ENCODE measurements around the gene ELL2.
"Not testable (repeated sequence)": the region's sequence is repeated elsewhere in the genome, so short reads cannot be mapped to it uniquely, and the experiment has no call there.

ELL2 gene

GRCh38 chr5:95936812-95937397 is 24.7 kb downstream of the ELL2 start:
- DNase-seq (ENCODE audit: low read depth, low spot score) = no peak
- no peak overlapping the region for H3K4me3 ChIP-seq (ENCODE audit: low read length)

GRCh38 chr5:95935553-95936100 is 26.0 kb downstream of the ELL2 start:
- no peak for DNase-seq (ENCODE audit: low read depth, low spot score)
- no peak overlapping the region for H3K4me3 ChIP-seq (ENCODE audit: low read length)

GRCh38 chr5:95934207-95934804 is 27.3 kb downstream of the ELL2 start:
- H3K4me3 ChIP-seq (ENCODE audit: low read length) = no peak overlapping the region
- no peak for DNase-seq (ENCODE audit: low read depth, low spot score)

DNA sequence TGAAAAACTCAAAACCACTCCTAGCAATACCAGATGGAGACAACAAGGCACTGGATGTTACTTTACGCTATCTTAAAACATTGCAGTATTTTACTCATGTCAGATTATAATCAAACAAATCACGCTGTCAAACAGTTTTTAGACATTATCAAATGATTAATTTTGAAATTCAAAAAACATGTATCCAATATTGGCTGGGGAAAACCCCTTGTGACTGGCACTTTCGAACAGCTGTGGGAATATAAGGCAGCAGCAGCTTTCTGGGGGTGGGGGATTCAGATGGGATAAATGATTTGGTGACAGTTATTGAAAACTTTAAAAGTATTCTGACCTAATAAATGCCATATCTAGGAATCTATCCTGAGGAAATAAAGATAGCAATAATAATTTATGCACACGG is 28.7 kb downstream of the ELL2 start:
- no peak for DNase-seq (ENCODE audit: low read depth, low spot score)
- no peak overlapping the region for H3K4me3 ChIP-seq (ENCODE audit: low read length)

DNA sequence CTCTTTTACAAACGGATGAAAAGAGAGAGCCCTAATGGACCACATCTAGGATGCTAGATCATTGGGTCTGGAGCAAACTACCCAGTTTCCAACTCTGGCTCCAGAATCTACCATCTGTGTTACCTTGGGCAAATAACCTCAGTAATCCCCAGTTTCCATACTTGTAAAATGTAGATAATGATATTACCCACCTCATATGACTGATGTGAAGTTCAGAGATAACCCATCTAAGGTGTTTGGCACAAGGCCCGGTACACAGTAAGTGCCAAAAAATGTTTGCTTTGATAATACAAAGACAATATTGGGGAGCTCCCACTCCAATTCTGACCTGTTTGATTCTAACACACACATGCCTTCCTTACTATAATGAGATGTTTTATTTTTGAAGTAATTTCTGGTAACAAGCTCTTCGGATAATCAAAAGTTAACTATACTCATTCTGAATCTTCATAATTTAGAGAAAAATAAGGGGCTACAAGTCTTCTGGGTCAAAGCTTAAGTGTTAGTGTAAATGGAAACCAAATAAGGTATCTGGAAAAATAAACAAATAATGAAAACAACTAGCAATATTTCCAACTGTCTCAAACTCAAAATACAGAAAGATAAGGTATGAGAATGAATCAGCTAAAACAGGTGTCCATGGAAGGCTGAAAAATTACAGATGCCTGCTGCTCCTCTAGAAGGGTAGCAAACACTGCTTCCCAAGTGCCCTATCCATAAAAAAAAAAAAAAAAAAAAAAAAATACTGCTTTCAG is 30.4 kb downstream of the ELL2 start:
- DNase-seq (ENCODE audit: low read depth, low spot score) = no peak
- no peak overlapping the region for H3K4me3 ChIP-seq (ENCODE audit: low read length)

DNA sequence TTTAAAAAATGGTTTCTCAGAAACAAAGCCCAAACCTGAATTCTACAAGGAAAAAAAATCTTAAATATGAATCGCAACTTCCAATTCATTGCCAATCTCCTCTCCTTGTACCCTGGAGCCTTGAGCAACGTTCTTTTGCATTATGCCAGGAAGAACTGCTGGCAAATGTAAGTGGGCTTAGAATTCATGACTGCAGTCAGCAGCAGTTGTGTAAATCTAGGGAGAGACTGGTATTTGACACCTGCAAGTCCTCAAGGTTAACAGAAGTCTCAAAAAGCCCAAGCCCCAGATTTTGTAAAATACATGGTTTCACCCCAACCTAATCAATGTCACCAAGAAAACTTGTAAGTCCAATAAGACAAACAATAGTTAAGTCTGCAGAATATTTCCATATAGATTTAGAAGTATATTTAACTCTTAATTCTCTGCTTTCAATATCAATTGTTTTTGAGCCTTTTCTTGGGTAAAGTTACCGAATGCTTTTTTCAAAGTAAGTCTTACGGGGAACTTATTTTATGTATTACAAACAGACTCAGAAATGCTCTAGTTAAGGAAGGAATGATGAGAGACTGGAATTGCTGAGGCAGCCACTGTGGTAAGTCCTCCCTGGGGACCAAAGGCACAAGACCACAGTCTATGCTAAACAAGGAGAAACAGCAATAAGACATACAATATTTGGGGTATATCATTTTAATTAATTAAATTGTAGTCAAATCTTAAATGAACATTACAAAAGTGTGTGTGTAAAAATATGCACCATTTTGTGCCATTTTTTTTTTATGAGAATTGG is 31.3 kb downstream of the ELL2 start:
- no peak for DNase-seq (ENCODE audit: low read depth, low spot score)
- H3K4me3 ChIP-seq (ENCODE audit: low read length) = no peak overlapping the region

DNA sequence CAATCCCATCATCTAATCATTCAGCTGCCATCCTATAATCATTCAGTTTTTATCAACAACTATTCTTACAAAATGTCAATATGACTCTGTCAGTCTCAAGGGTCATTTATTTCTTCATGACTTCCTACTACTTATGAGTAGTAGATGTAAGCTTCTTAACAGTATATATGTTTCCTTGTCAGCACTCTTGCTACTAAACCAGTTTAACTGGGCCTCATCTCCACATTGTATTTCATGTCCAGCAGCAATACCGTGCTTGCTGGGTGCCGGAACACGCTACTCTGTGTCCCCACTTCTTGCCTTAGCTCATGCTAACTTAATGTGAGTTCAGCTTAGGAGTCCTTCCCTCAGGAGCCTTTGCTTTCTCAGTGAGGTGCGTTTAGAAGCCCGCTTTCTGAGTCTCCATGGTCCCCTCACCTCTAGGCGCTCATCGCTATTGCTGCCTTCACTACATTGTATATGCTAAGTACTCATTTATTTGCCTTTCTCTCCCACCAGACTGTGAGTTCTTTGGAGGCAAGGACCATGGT is 32.9 kb downstream of the ELL2 start:
- no peak for DNase-seq (ENCODE audit: low read depth, low spot score)
- no peak overlapping the region for H3K4me3 ChIP-seq (ENCODE audit: low read length)

DNA sequence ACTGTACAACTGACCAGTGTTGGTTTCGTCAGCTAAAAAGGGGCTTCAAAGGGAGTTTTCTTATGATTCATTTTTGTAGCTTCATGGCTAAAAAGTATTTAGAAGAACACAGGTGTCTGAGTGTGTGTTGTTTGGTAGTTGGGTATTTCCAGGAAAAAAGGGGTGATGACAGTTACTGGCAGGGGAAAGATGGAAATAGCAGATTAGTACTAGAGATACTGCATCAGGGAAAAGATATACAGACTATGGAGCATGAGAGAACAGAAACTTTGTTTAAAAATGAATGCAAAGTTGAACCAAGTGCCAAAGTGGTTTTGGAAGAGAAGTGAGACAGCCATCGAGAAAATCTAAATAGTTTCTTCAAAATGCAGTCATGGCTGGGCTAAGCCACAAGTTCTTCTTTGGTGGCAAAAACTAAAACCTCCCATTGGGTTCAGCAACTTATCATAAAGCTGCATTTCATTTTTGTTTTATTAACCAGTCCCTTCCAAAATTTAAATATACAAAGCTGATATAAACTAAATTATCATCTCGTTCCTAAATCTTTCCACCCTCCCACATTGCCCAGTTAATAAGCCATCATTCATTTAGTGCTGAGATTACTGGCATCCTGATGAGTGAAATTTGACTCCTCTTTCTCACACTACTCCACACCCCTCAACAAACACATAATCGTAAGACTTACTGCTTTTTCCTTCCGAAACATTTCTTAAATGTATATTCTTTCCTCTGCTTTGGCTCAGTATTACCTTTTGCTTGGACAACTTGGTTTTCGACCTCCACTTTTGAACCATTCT is 33.5 kb downstream of the ELL2 start:
- no peak overlapping the region for H3K4me3 ChIP-seq (ENCODE audit: low read length)
- DNase-seq (ENCODE audit: low read depth, low spot score) = no peak

DNA sequence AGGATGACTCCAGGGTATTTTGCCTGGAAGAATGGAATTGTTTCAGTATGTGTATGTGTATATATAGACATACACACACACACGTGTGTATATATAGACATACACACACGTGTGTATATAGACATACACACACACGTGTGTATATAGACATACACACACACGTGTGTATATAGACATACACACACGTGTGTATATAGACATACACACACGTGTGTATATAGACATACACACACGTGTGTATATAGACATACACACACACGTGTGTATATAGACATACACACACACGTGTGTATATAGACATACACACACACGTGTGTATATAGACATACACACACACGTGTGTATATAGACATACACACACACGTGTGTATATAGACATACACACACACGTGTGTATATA is 34.4 kb downstream of the ELL2 start:
- DNase-seq (ENCODE audit: low read depth, low spot score); H3K4me3 ChIP-seq (ENCODE audit: low read length): not testable (repeated sequence)

- no peak overlapping the region for H3K4me3 ChIP-seq (ENCODE audit: low read length)
- DNase-seq (ENCODE audit: low read depth, low spot score) = no peak
These were observed 35.7 kb downstream of the ELL2 start for GRCh38 chr5:95925939-95926338.

GRCh38 chr5:95925378-95925744 is 36.3 kb downstream of the ELL2 start:
- no peak overlapping the region for H3K4me3 ChIP-seq (ENCODE audit: low read length)
- no peak for DNase-seq (ENCODE audit: low read depth, low spot score)

GRCh38 chr5:95924720-95925377 is 36.8 kb downstream of the ELL2 start:
- H3K4me3 ChIP-seq (ENCODE audit: low read length) = no peak overlapping the region
- DNase-seq (ENCODE audit: low read depth, low spot score) = no peak

DNA sequence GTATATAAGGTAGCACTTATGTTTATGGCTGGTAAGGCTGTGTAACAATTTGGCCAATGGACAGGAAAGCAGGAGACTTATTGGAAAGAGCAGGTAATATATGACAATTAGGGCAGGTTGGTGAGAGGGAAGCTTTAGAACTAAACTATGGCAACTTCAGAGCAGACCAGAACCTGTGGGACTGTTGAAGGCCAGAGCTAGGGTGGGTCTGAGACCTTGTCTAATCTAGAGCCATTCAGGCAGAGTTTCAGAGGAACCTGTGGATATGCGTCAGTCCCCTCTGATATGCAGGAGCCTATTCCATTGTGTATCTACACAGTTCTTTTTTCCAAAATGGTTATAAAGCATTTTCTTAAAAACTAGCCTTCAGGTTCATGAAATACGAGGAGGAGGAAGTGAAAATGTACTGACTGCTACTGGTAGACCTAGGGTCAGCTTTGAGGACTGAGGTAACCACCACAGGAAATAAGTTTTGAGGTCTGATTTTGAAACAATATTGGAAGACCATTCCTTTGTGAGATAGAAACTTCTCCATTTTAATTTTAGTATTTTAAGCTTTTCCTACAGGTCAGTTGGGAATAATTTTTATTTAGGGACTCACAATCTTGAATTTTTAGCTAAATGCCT is 37.6 kb downstream of the ELL2 start:
- no peak for DNase-seq (ENCODE audit: low read depth, low spot score)
- no peak overlapping the region for H3K4me3 ChIP-seq (ENCODE audit: low read length)

GRCh38 chr5:95922798-95923197 is 38.9 kb downstream of the ELL2 start:
- no peak for DNase-seq (ENCODE audit: low read depth, low spot score)

DNA sequence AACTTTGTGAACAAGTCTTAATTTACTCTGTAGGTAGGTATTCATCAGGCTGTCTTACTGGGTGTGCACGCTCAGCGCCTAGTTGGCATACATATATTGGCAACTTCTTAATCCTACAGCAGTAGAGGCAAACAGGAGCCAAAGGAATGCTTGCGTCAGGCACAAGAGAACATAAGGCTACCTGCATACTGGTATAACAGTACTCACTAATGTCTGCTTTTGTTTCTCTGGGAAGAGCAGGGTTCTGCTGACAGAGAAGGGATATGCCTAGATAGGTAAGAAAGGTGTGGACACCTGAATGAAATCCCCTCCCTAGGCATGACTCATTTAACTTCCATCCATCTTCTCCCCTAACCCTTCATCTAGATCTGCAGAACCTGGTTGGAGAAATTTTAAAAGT is 40.1 kb downstream of the ELL2 start:
- no peak overlapping the region for H3K4me3 ChIP-seq (ENCODE audit: low read length)
- no peak for DNase-seq (ENCODE audit: low read depth, low spot score)

More at GRCh38 chr5:95922798-95923197, 38.9 kb downstream of the ELL2 start:
- H3K4me3 ChIP-seq (ENCODE audit: low read length) = no peak overlapping the region

- no peak for DNase-seq (ENCODE audit: low read depth, low spot score)
- H3K4me3 ChIP-seq (ENCODE audit: low read length) = no peak overlapping the region
These were observed 40.8 kb downstream of the ELL2 start for GRCh38 chr5:95920822-95921221.

- no peak overlapping the region for H3K4me3 ChIP-seq (ENCODE audit: low read length)
- DNase-seq (ENCODE audit: low read depth, low spot score) = no peak
These were observed 42.0 kb downstream of the ELL2 start for GRCh38 chr5:95919658-95920057.
